Measurements from ENCODE around the gene LINGO3. TPM values are rescaled to one million over a fixed set of nuclear protein-coding genes. Genes with fewer than 3 reads are reported as not detected.
"Not testable (repeated sequence)": the region's sequence is repeated elsewhere in the genome, so short reads cannot be mapped to it uniquely, and the experiment has no call there.

The LINGO3 gene
- total and polyA plus RNA-seq, 10 of the 15 experiments (the other 5 are each of a cell fraction or from before 2014, with no cell fraction given): 0.09 to 2.0 (median 0.40) TPM; not detected in 5

DNA sequence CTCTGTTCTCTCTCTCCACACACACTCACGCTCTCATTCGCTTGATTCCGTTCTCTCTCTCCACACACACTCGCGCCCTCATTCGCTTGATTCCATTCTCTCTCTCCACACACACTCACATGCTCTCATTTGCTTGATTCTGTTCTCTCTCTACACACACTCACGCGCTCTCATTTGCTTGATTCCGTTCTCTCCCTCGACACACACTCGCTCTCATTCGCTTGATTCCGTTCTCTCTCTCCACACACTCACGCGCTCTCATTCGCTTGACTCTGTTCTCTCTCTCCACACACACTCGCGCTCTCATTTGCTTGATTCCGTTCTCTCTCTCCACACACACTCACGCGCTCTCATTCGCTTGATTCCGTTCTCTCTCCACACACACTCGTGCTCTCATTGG, 41.9 kb upstream of the LINGO3 start:
- H3K27ac ChIP-seq (ENCODE audit: control insufficient read depth, insufficient read depth); intact Hi-C loops (cut with micrococcal nuclease; ENCODE audit: unreplicated experiment); RAD21 ChIA-PET (ENCODE audit: unreplicated experiment); SMC1A ChIA-PET (ENCODE audit: uncharacterized antibody, unreplicated experiment); H3K9ac ChIP-seq (ENCODE audit: control insufficient read depth, insufficient read depth, low read length); ATAC-seq; BruUV-seq (replicated peaks); H2AFZ ChIP-seq (ENCODE audit: control insufficient read depth, low read depth, low read length); POLR2A ChIA-PET; H3K9me3 ChIP-seq (replicated peaks; ENCODE audit: control insufficient read depth, insufficient read depth, low read length); FAIRE-seq; H3K36me3 ChIP-seq (ENCODE audit: control insufficient read depth in 2 of 2, insufficient read depth in 2 of 2, low read length in 1 of 2); DNase-seq (ENCODE audit: low read depth, low spot score); H3K79me2 ChIP-seq (ENCODE audit: control insufficient read depth, insufficient read depth, low read length); H3K4me3 ChIP-seq; H3K4me1 ChIP-seq (ENCODE audit: control insufficient read depth, insufficient read depth, low read length); H3K27me3 ChIP-seq (replicated peaks in 1 of 2; ENCODE audit: control insufficient read depth in 2 of 2, insufficient read depth in 2 of 2, low read length in 1 of 2); in situ Hi-C loops (cut with MboI); CTCF ChIA-PET; H3K4me2 ChIP-seq (ENCODE audit: control insufficient read depth, insufficient read depth); H4K20me1 ChIP-seq (ENCODE audit: control insufficient read depth, insufficient read depth): not testable (repeated sequence)
- 96% methylated on average over 21 of the region's 24 CpGs for WGBS (ENCODE audit: insufficient coverage, insufficient replicate concordance, low lambda C conversion rate, missing lambda C conversion rate)

DNA sequence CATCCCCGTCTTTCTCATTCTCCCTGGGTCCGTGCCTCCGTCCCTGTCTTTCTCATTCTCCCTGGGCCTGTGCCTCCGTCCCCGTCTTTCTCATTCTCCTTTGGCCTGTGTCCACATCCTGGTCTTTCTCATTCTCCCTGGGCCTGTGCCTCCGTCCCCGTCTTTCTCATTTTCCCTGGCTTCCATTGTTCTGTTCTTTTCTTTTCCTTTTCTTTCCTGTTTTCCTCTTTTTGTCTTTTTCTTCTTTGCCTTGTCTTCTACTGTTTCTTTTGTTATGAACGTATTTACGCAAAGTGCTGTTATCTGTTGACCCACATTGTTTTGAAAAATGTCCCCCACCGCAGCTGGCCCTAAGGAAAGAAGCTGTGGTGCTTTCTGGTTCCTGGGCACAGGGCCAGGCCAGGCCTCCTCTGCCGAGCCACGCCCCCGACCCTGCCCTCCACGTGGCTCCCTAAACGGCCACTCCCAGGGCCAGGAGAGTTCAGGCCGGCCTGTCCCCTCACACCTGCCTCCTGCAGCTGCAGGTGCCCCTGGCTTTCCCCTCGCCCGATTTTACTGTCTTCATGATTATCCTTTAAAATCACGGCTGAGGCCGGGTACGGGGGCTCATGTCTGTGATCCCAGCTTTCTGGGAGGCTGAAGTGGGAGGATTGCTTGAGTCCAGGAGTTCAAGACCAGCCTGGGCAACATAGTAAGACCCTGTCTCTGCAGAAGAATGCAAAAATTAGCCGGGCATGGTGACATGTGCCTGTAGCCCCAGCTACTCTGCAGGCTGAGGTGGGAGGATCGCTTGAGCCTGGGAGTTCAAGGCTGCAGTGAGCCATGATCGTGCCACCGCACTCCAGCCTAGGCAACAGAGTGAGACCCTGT, 38.1 kb upstream of the LINGO3 start:
- 95% methylated on average over 25 of the region's 25 CpGs for WGBS (ENCODE audit: insufficient coverage, insufficient replicate concordance, low lambda C conversion rate, missing lambda C conversion rate)
- peaks cover 2 to 4% of the 10 kb centered on the region in 2 experiments; a peak in 3 of 4 replicates for H3K36me3 ChIP-seq (ENCODE audit: control insufficient read depth in 2 of 2, insufficient read depth in 2 of 2, low read length in 1 of 2)
- FAIRE-seq (no peak), ATAC-seq (no peak), DNase-seq (ENCODE audit: low read depth, low spot score) (no peak)
- intact Hi-C loops (cut with micrococcal nuclease; ENCODE audit: unreplicated experiment) (no loop called here), in situ Hi-C loops (cut with MboI) (no loop called here)
- ChIA-PET POLR2A (no interaction called here), RAD21 (ENCODE audit: unreplicated experiment) (no interaction called here), CTCF (no interaction called here), SMC1A (ENCODE audit: uncharacterized antibody, unreplicated experiment) (interaction anchor here (0.6 kb wide), 1 partner anchor 254 kb away, joined by 3 read pairs; no protein-coding TSS in a partner anchor)
- H3K4me2 ChIP-seq (ENCODE audit: control insufficient read depth, insufficient read depth): no peak overlapping the region
- no peaks in the 10 kb centered on the region for H3K4me1 ChIP-seq (ENCODE audit: control insufficient read depth, insufficient read depth, low read length)
- no peaks in the 10 kb centered on the region for H3K27me3 ChIP-seq (replicated peaks in 1 of 2; ENCODE audit: control insufficient read depth in 2 of 2, insufficient read depth in 2 of 2, low read length in 1 of 2)
- H3K9me3 ChIP-seq (replicated peaks; ENCODE audit: control insufficient read depth, insufficient read depth, low read length): no peaks in the 10 kb centered on the region
- H2AFZ ChIP-seq (ENCODE audit: control insufficient read depth, low read depth, low read length): no peak overlapping the region
- no TSS peak for BruUV-seq (replicated peaks)
- H3K9ac ChIP-seq (ENCODE audit: control insufficient read depth, insufficient read depth, low read length): no peak overlapping the region
- H3K79me2 ChIP-seq (ENCODE audit: control insufficient read depth, insufficient read depth, low read length): no peaks in the 10 kb centered on the region
- H4K20me1 ChIP-seq (ENCODE audit: control insufficient read depth, insufficient read depth): no peaks in the 10 kb centered on the region
- H3K27ac ChIP-seq (ENCODE audit: control insufficient read depth, insufficient read depth): no peak overlapping the region
- H3K4me3 ChIP-seq: no peak overlapping the region
- TF ChIP-seq, protein P1, sequence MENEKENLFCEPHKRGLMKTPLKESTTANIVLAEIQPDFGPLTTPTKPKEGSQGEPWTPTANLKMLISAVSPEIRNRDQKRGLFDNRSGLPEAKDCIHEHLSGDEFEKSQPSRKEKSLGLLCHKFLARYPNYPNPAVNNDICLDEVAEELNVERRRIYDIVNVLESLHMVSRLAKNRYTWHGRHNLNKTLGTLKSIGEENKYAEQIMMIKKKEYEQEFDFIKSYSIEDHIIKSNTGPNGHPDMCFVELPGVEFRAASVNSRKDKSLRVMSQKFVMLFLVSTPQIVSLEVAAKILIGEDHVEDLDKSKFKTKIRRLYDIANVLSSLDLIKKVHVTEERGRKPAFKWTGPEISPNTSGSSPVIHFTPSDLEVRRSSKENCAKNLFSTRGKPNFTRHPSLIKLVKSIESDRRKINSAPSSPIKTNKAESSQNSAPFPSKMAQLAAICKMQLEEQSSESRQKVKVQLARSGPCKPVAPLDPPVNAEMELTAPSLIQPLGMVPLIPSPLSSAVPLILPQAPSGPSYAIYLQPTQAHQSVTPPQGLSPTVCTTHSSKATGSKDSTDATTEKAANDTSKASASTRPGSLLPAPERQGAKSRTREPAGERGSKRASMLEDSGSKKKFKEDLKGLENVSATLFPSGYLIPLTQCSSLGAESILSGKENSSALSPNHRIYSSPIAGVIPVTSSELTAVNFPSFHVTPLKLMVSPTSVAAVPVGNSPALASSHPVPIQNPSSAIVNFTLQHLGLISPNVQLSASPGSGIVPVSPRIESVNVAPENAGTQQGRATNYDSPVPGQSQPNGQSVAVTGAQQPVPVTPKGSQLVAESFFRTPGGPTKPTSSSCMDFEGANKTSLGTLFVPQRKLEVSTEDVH (IDR thresholded peaks at IDR 0.05; ENCODE audit: low read depth, partially characterized antibody): no peak
- TF ChIP-seq SMC3 (IDR thresholded peaks at IDR 0.05; ENCODE audit: borderline replicate concordance, low read length): no peak
- TF ChIP-seq, protein P2, sequence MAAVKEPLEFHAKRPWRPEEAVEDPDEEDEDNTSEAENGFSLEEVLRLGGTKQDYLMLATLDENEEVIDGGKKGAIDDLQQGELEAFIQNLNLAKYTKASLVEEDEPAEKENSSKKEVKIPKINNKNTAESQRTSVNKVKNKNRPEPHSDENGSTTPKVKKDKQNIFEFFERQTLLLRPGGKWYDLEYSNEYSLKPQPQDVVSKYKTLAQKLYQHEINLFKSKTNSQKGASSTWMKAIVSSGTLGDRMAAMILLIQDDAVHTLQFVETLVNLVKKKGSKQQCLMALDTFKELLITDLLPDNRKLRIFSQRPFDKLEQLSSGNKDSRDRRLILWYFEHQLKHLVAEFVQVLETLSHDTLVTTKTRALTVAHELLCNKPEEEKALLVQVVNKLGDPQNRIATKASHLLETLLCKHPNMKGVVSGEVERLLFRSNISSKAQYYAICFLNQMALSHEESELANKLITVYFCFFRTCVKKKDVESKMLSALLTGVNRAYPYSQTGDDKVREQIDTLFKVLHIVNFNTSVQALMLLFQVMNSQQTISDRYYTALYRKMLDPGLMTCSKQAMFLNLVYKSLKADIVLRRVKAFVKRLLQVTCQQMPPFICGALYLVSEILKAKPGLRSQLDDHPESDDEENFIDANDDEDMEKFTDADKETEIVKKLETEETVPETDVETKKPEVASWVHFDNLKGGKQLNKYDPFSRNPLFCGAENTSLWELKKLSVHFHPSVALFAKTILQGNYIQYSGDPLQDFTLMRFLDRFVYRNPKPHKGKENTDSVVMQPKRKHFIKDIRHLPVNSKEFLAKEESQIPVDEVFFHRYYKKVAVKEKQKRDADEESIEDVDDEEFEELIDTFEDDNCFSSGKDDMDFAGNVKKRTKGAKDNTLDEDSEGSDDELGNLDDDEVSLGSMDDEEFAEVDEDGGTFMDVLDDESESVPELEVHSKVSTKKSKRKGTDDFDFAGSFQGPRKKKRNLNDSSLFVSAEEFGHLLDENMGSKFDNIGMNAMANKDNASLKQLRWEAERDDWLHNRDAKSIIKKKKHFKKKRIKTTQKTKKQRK (IDR thresholded peaks at IDR 0.05; ENCODE audit: low read depth, low read length): no peak
- no peak for TF ChIP-seq GATAD2B (conservative IDR thresholded peaks at IDR 0.05; ENCODE audit: low read depth)
- TF ChIP-seq SPI1 (IDR thresholded peaks at IDR 0.05; ENCODE audit: borderline replicate concordance, insufficient read depth, low read depth, low read length): no peak
- TF ChIP-seq, protein P3, sequence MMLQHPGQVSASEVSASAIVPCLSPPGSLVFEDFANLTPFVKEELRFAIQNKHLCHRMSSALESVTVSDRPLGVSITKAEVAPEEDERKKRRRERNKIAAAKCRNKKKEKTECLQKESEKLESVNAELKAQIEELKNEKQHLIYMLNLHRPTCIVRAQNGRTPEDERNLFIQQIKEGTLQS (IDR thresholded peaks at IDR 0.05; ENCODE audit: borderline replicate concordance, extremely low read depth, low read depth, low read length): no peak
- no peak for TF ChIP-seq CHD4 (IDR thresholded peaks at IDR 0.05)
- no peak for TF ChIP-seq DPF2 (IDR thresholded peaks at IDR 0.05)
- no peak for TF ChIP-seq IKZF2 (IDR thresholded peaks at IDR 0.05)

Data from GM12878 (cell line).